ENCODE measurements around the gene SH3BP4. TPM values are rescaled to one million over a fixed set of nuclear protein-coding genes. Genes with fewer than 3 reads are reported as not detected.

SH3BP4 gene
- total RNA-seq, 1 donor from 2014 or later, result 51.7 TPM

GRCh38 chr2:234945339-234945873 is 6.4 kb upstream of the SH3BP4 start:
- no peak for DNase-seq (ENCODE audit: low spot score)

- no peak for DNase-seq (ENCODE audit: low spot score)
Measured at GRCh38 chr2:234947556-234947955, 4.3 kb upstream of the SH3BP4 start.

DNA sequence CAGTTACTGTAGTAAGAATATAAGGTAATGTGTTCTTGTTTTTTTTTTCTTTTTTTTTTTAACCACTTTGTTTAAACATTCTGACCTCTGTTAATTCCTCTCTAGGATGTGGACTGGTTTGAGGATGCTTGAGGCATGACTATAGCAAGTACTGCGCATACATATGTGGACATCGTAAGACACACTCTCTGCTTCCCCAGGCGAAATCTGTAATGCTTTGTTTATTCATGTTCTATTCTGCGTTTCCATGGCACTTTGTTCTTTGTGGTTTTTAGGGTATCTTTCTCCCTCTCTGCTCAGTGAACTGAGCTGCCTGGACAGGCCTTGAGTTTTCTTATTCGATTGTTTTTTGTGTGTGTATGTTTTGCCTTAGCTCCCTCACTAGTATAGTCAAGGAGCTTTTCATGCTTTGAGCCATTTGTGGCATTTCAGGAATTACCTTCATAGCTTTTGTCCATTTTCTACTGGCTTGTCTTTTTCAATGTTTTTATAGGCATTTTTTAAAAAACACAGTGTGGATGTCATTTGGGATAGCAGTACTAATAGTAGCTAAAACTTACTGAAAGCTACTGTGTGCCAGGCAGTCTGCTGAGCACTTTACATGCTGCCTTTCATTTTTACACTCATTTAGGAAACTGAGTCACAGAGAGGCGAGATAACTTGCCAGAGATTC is 1.9 kb upstream of the SH3BP4 start:
- no peak for DNase-seq (ENCODE audit: low spot score)

DNA sequence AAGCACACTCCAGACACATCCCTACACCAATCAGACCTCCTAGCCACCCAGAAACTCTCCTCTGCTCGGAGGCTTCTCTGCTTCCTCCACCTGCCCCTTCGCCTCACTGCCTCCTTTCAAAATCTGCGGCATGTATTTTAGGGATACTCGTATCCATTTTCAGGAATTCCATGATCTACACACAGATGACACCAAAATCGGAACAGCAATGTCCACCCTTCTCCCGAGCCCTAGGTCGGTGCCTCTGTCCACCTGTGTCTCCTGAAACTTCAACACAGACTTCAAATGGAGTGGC is 1.4 kb upstream of the SH3BP4 start:
- no peak for DNase-seq (ENCODE audit: low spot score)

DNA sequence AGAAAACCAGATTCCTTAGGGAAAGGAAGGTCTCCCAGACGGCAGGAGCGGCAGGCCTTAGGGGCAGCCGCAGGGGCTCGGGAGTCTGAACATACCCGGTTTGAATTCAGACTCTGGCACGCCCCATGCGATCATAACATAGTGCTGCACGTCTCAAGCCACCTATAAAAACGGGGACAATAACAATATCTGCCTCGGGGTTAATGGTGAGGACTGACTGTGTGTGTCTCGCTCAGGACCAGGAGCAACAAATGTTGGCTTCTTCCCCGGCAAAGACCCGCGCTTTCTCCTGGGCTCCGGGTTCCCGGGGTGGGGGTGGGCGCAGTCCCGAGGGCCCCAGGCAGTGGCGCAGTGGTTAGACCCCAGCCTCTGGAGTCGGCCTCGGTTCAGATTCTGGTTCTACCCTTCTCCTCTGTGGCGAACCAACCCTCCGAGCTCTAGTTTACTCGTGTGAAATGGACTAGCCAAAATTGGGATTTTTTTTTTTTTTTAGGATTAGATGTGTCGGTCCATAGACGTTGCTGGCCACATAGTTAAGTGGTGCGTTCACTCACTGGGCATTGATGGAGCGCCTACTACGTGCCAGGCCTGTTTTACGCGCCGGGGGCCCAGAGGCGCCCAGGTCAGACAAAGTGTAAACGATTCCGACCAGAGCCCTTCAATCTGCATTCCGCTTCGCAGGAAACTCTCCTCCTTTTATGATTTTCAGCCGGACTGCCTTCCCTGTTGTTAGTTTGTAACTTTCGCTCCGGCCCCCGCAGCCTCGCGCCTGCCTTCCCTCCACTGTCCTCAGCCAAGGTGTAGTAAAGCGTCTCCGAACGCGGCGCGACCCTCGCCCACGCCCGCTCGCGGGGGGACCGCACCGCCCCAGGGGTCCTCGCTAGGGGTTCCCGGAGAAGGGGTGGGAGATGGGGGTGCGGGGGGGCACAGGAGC is 820 bp upstream of the SH3BP4 start:
- DNase-seq (ENCODE audit: low spot score), result no peak

DNA sequence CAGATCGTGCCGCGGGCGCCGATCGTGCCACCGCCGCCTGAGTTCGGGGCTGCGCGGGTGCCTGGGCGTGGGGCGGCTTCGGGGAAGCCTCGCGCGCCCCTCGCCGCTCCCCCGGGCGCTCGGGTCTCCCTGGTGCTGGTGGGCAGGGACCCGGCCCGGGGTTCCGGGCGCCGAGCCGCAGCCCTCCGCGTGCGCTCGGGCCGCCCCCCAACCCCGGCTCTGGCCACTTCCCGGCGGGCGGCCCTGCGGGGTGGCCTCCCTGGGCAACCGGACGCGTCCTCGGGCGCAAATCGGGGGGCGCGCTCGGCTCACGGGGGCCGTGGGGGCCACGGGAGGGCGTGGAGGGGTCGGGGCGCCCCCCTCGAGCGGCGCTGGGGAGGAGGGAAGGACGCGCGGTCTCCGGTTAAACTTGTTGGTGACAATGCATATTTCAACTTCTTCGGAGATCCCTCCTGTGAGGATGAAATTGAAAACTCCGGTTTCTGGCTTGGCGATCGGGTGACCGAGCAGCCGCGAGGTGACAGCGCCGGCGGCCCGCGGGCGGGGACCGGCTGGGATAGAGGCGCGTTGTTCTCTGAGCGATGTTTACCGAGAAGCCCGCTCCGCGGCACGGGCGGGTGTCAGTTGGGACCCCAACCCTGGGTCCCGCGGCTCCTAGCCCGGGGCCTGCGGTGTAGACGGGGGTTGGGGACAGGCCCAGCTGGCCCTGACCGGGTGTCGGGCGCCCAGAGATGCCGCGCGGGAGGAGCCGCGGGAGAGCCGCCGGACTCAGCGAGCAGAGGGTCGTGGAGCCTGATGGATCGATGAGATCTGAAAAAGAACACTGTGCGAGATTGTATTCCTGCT is 676 bp downstream of the SH3BP4 start:
- no peak for DNase-seq (ENCODE audit: low spot score)

DNA sequence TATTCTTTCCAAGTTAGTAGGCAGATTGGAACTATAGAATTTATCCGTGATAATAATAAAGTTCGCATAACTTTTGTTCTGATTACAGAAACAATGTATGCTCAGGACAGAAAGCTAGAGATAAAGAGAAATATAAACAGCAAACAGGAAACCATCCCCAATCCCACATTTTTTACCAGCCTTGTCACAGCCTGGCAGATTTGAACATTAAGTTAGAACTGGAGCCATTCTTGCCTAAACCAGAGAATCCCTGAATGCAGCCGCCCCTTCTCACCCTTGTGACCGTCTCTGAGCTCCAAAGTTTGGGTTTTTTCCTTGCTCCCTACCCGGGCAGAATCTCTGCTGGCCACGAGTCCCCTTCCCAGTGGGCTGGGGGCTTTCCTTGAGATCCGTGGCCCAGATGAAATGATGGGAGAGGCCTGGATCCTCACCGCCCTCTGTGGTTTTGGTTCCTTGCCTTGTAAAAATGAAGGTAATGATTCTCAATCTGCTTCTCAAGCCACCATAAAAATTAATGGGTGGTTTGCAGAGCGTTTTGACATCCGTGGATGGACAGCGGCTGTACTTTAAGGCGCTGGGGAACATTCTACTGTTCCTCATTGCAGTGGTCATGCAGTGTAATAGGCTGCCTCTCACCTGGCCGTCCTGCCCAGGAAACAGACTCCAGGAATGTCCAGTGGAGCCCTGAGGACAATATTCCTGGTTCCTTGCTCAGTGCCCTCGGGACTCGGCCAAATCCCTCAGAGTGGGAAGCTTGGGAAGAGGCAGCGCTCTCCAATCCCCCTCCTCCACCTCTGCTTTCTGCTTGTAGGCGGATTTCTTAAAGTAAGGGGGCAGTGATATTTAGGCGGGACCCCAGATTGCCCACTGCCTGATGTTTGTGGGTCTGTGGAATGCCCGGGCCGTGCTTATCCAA is 1.6 kb downstream of the SH3BP4 start:
- DNase-seq (ENCODE audit: low spot score), result no peak

- no peak for DNase-seq (ENCODE audit: low spot score)
Measured at GRCh38 chr2:234954551-234954992, 2.8 kb downstream of the SH3BP4 start.

DNA sequence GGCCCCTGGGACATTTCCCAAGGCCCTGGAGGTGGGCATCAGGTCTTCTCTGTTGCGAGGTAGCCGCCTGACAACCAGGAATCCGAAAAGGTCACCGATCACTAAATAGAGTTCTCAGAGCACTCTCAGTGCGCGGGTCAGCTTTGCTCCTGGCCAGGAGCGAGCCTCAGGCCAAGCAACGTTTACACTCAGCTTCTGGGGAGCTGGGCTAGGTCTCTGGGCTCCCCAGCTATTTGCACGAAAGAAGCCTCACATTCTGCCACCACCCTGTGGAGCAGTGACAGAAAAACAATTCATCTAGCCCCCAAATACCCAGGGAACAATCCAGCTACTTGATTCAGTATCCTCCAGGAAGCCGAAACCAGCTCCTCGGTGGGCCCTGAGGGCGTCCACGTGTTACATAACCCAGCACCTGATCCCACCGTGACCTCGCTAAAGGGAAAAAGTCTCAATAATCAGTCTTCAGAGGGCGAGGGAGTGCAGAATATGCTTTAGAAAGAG is 3.3 kb downstream of the SH3BP4 start:
- no peak for DNase-seq (ENCODE audit: low spot score)

DNA sequence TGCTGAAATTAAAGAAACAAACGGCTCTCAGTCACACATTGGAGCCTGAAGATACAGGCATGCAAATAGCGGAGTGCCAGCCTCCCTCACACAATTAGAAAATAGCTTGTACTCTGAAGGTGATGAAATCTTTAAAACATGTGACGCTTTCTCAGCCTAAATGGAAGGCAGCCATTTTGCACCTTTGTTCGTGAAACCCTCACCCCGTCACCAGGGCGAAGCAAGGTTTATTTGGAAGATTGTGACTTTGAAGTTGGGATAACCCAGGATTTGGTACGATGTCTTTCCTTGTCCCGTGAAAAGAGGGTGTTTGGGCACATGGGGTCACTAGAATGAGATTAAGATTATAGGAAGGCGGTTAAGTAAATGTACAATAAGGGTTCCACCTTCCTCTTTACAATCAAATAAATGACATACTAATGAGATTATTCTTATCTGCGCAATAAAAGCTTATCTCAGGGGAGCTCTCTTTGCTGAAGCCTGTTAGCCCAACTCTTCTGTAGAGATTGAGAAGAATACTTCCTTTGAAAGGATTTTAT is 4.2 kb downstream of the SH3BP4 start:
- no peak for DNase-seq (ENCODE audit: low spot score)

GRCh38 chr2:234957834-234958135 is 6.0 kb downstream of the SH3BP4 start:
- DNase-seq (ENCODE audit: low spot score), result no peak

GRCh38 chr2:234958311-234958710 is 6.5 kb downstream of the SH3BP4 start:
- no peak for DNase-seq (ENCODE audit: low spot score)

DNA sequence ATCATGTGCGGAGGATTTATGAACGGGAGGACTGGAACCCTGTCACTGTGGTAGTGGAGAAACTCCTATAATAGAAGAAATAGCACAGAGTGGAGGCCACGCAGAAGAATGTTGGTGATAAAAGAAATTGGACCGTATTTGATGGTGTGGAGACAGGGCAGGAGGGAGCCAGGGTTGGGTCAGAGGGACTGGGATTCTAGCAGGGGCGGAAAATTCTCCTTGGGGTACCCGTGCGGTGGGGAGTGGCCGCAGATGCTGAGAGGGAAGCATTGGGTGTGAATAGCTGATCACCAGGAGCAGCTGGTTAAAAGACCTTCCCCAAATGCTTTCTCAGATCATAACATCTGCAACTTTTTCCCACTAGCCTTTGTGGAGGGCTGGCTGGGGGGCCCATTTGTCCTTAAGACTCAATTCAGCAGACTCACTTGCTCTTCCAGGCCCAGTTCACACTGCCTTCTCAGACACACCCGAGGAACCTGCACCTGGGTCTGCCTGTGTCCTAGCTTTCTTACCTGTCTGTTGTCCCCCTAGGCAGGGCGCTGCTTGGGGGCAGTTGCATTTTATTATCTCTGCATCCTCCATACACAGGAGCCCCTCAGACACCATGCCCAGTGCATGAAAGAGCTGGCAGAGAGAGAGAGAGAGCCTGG is 7.1 kb downstream of the SH3BP4 start:
- no peak for DNase-seq (ENCODE audit: low spot score)

- DNase-seq (ENCODE audit: low spot score), result no peak
Measured at GRCh38 chr2:234960175-234961088, 8.6 kb downstream of the SH3BP4 start.

- no peak for DNase-seq (ENCODE audit: low spot score)
Measured at GRCh38 chr2:234961784-234962183, 10.0 kb downstream of the SH3BP4 start.

DNA sequence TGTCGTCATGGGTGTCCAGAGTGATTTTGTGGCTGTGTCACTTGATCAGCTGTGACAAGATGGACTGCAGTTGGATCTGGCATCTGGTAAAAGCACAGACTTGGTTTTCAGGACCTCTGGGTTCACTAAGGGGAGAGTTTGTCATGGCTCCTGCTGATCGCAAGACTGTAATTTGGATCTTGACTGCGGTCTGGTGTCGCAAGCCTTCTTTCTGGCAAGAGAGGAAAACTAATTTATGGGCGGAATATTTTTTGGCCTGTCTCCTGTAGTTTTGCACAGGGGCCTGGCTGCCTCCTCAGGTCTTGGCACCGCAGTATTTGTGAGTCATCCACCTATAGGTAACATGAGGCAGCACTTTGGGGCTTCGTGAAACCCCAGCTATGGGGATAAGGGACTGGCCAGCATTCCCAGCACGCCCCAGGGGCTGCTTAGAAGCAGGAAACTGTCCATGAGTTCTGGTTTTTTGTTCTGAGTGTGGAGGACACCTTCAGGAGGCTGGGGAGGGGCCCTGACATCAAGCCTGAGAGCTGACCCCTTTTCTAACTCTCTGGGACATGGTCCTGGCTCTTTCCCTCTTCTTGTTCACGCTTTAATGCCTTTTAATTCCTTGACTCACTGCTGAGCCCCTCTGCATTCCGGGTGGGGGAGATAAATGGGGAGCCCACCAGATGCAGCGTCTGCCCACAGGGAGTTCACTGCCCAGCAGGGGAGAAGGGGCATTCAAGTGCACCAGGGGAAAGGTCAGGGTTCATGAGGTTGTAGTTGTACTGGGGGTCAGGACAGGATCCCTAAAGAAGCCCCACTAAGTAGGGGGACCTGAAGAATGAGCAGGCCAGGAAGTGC is 12.2 kb downstream of the SH3BP4 start:
- DNase-seq (ENCODE audit: low spot score), result no peak

- no peak for DNase-seq (ENCODE audit: low spot score)
Measured at GRCh38 chr2:234964631-234965461, 13.0 kb downstream of the SH3BP4 start.
